Testis (tissue), 3 donors: ENCODE measurements around the gene AUP1. TPM values are rescaled to one million over a fixed set of nuclear protein-coding genes. Genes with fewer than 3 reads are reported as not detected.

ENCODE experiments used
- DNase-seq: peaks from one replicate; pipeline ENCODE4 v3.0.0-alpha.2; 2019
- H3K27ac ChIP-seq, 2 donors: fragments of 200-600 bp; sonication (generic); one replicate each; pipeline ENCODE4 v1.5.1; 2019
- H3K27me3 ChIP-seq: fragments of 200-600 bp; sonication (generic); one replicate; pipeline ENCODE4 v1.5.1; 2019
- H3K36me3 ChIP-seq: fragments of 200-600 bp; sonication (generic); one replicate; pipeline ENCODE4 v1.5.1; 2017; ENCODE audit warnings: low read depth; ENCODE audit errors: missing control alignments
- H3K4me1 ChIP-seq: fragments of 200-600 bp; sonication (generic); one replicate; pipeline ENCODE4 v1.5.1; 2019
- H3K4me3 ChIP-seq, 2 donors: fragments of 200-600 bp; sonication (generic); one replicate each; pipeline ENCODE4 v1.5.1; 2017 to 2019
- H3K9me3 ChIP-seq: fragments of 200-600 bp; sonication (generic); one replicate; pipeline ENCODE4 v1.5.1; 2017
- POLR2A ChIP-seq: fragments of 450-650 bp; IDR thresholded peaks from one replicate; pipeline ENCODE4 v1.6.1; 2017; ENCODE audit warnings: antibody characterized with exemption, mild to moderate bottlenecking, moderate library complexity
- WGBS, 2 donors: methylation state at CpG; one replicate each; pipeline ENCODE4 v1.1.5; 2018; 5-methylcytosine and 5-hydroxymethylcytosine counted together
- intact Hi-C: fragments of 100-400 bp; cut with DNase I; formaldehyde crosslinking; loops from one replicate; pipeline ENCODE4 v1.15.1; 2023; ENCODE audit warnings: low total_unique reads
- polyA plus RNA-seq: library from polyadenylated mRNA; stranded (reverse); fragments of 350-450 nt; fragmentation: Illumina TruSeq; extraction: RNeasy Lipid Tissue Mini Kit (QIAGEN cat#74804); gene quantifications from one replicate; pipeline ENCODE4 v1.2.3, GENCODE V29; 2014; ENCODE audit warnings: low read depth, low replicate concordance; ENCODE audit not compliant: insufficient read depth
- total RNA-seq, 2 donors: library from RNA; depleted of rRNA; stranded (reverse); fragments of >200 nt; gene quantifications; one replicate each; pipeline ENCODE4 v1.2.3, GENCODE V29; 2016
- TF ChIP-seq, protein P1 (sequence below), 3 experiments: fragments of 450-650 bp in 2 of 3; fragments of 200-600 bp in 1 of 3; sonication (generic) in 1 of 3; IDR thresholded peaks; one replicate each; pipeline ENCODE4 v1.5.1; 2016 to 2019; ENCODE audit warnings: antibody characterized with exemption in 3 of 3, mild to moderate bottlenecking in 2 of 3, moderate library complexity in 1 of 3

Gene AUP1
- total and polyA plus RNA-seq, 3 donors from 2014 or later: 107 to 169 (median 141) TPM

- peak overlapping the region; percentile 7 to 60 for H3K4me3 ChIP-seq
- DNase-seq: no peak
These were observed 15.7 kb downstream of the AUP1 start for GRCh38 chr2:74513605-74514367.

GRCh38 chr2:74512744-74513604 lies 16.5 kb downstream of the AUP1 start:
- Histone ChIP-seq H3K27me3 (no peaks in the 10 kb centered on the region), H3K9me3 (no peaks in the 10 kb centered on the region), H3K4me1 (peaks cover 11% of the 10 kb centered on the region), H3K36me3 (no peaks in the 10 kb centered on the region), H3K27ac (no peak overlapping the region), H3K4me3 (no peak overlapping the region)
- 0 to 6% methylated on average over 3 to 35 of the region's 36 CpGs for WGBS, 2 donors
- TF ChIP-seq, protein P1, sequence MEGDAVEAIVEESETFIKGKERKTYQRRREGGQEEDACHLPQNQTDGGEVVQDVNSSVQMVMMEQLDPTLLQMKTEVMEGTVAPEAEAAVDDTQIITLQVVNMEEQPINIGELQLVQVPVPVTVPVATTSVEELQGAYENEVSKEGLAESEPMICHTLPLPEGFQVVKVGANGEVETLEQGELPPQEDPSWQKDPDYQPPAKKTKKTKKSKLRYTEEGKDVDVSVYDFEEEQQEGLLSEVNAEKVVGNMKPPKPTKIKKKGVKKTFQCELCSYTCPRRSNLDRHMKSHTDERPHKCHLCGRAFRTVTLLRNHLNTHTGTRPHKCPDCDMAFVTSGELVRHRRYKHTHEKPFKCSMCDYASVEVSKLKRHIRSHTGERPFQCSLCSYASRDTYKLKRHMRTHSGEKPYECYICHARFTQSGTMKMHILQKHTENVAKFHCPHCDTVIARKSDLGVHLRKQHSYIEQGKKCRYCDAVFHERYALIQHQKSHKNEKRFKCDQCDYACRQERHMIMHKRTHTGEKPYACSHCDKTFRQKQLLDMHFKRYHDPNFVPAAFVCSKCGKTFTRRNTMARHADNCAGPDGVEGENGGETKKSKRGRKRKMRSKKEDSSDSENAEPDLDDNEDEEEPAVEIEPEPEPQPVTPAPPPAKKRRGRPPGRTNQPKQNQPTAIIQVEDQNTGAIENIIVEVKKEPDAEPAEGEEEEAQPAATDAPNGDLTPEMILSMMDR (IDR thresholded peaks at IDR 0.05): no peak
- TF ChIP-seq POLR2A: no peak
- DNase-seq: no peak
- intact Hi-C loops: no loop called here

More at GRCh38 chr2:74513605-74514367, 15.7 kb downstream of the AUP1 start:
- intact Hi-C loops: no loop called here
- H3K27ac ChIP-seq: no peak overlapping the region
- H3K4me1 ChIP-seq: peaks cover 5% of the 10 kb centered on the region
- 4 to 5% methylated on average over 28 to 52 of the region's 52 CpGs for WGBS, 2 donors
- no peaks in the 10 kb centered on the region for H3K9me3 ChIP-seq
- no peak for TF ChIP-seq POLR2A
- TF ChIP-seq, protein P1 (IDR thresholded peaks at IDR 0.05): no peak
- H3K27me3 ChIP-seq: no peaks in the 10 kb centered on the region
- no peaks in the 10 kb centered on the region for H3K36me3 ChIP-seq

DNA sequence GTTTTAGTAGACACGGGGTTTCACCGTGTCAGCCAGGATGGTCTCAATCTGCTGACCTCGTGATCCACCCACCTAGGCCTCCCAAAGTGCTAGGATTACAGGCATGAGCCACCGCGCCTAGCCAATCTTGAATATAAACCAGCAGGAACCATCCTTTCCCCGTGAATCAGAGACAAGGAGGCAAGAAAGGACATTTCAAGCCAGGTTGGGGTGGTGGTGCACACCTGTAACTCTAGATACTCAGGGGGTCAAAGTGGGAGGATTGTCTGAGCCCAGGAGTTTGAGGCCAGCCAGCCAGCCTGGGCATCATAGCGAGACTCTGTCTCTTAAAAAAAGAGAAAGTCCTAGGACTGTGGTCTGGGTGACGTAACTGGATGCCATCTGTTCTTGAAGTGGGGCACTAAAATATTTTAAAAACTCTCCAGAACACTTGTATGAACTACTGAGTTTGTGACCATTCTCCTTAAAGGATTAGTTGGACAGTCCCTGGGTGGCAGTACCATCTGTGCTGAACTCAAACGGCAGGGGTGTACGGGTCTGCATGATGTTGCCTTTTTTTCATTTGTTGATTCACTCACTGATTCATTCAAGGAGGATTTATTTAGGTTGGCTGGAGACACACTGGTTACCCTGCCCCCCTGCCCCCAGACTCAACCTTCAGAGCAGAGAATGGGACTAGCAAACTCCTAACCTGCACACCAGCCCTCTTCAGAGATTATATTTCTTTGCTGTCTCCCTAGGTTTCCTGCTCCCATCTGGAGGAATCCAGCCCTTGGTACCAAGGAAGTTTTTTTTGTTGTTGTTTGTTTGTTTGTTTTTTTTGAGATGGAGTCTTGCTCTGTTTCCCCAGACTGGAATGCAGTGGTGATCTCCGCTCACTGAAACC lies 18.2 kb downstream of the AUP1 start:
- Histone ChIP-seq H3K27me3 (no peaks in the 10 kb centered on the region), H3K9me3 (no peaks in the 10 kb centered on the region), H3K4me1 (peaks cover 11% of the 10 kb centered on the region), H3K4me3 (no peak overlapping the region), H3K27ac (no peak overlapping the region), H3K36me3 (no peaks in the 10 kb centered on the region)
- intact Hi-C loops: no loop called here
- no peak for DNase-seq
- 38 to 44% methylated on average over 11 of the region's 11 CpGs for WGBS, 2 donors
- TF ChIP-seq, protein P1 (IDR thresholded peaks at IDR 0.05): no peak
- no peak for TF ChIP-seq POLR2A

DNA sequence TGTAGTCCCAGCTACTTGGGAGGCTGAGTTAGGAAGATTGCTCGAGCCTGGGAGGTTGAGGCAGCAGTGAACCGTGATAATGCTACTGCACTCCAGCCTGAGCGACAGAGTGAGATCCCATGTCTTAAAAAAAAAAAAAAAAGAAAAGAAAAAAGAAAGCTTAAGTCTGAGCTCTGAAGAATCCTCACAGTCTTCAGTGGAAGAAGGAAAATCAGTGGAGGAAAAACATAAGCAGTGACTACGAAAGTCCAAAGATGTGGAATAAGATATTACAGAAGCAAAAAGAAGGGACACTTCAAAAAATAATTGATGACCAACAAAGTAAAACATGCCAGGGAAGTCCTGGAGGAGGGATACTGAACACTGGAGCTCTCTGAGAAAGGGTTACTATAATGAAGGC lies 19.2 kb downstream of the AUP1 start:
- no peak for DNase-seq
- Histone ChIP-seq H3K9me3 (no peaks in the 10 kb centered on the region), H3K4me1 (peaks cover 6% of the 10 kb centered on the region), H3K27ac (no peak overlapping the region), H3K36me3 (no peaks in the 10 kb centered on the region), H3K4me3 (no peak overlapping the region), H3K27me3 (no peaks in the 10 kb centered on the region)
- WGBS, 2 donors: 74 to 76% methylated on average over 4 of the region's 4 CpGs
- intact Hi-C loops: no loop called here
- no peak for TF ChIP-seq POLR2A
- TF ChIP-seq, protein P1 (IDR thresholded peaks at IDR 0.05): no peak
